Endothelial cell of umbilical vein (primary cell): ENCODE data around the gene TXNDC17. TPM values are rescaled to one million over a fixed set of nuclear protein-coding genes. Genes with fewer than 3 reads are reported as not detected.
"Not testable (repeated sequence)": the region's sequence is repeated elsewhere in the genome, so short reads cannot be mapped to it uniquely, and the experiment has no call there.

Experiments used
- BruUV-seq: library from RNA; stranded (reverse); fragments of 400-500 nt; replicated peaks from 2 replicates; lab custom pipeline; 2021; lab: Mats Ljungman, UMichigan
- CTCF ChIA-PET: fragments of 300-600, 350-600 bp; sonication (Branson Sonifier 250); formaldehyde crosslinking; loops from one replicate; lab custom pipeline; 2021; ENCODE audit warnings: antibody characterized with exemption, inconsistent platforms; lab: Charles Lee
- POLR2A ChIA-PET: fragments of 300-600, 350-600 bp; sonication (Branson Sonifier 250); formaldehyde crosslinking; loops from one replicate; lab custom pipeline; 2021; ENCODE audit warnings: antibody characterized with exemption, inconsistent platforms; lab: Charles Lee
- DNase-seq: peaks from one replicate; pipeline ENCODE4 v3.0.0-alpha.2; 2011; ENCODE audit warnings: low read depth, low spot score
- FAIRE-seq: peaks from 2 replicates; lab custom pipeline; 2011; peaks lifted over from hg19 to GRCh38; lab: Jason Lieb, UNC
- H2AFZ ChIP-seq: 2 replicates; pipeline ENCODE4 v1.6.0; 2012; ENCODE audit warnings: low read depth, low read length, control low read depth, inconsistent platforms
- H3K27ac ChIP-seq: 2 replicates; pipeline ENCODE4 v1.5.1; 2011; ENCODE audit warnings: low read depth, mild to moderate bottlenecking, control low read depth, low read length, moderate library complexity; ENCODE audit not compliant: insufficient read depth
- H3K27me3 ChIP-seq, 2 experiments: 2 replicates each; pipeline versions ENCODE4 v1.6.0 to v1.6.1; 2011; ENCODE audit warnings: low read length in 2 of 2, mixed read lengths in 1 of 2; ENCODE audit not compliant: control insufficient read depth in 2 of 2, insufficient read depth in 2 of 2
- H3K36me3 ChIP-seq, 2 experiments: 2 replicates in 1 of 2; 3 replicates in 1 of 2; pipeline ENCODE4 v1.5.1; 2011; ENCODE audit warnings: low read length in 2 of 2, mild to moderate bottlenecking in 1 of 2, moderate library complexity in 1 of 2; ENCODE audit not compliant: control insufficient read depth in 2 of 2, insufficient read depth in 2 of 2; ENCODE audit errors: extremely low read depth in 1 of 2
- H3K4me1 ChIP-seq: 3 replicates; pipeline ENCODE4 v1.5.1; 2011; ENCODE audit warnings: mild to moderate bottlenecking, low read length; ENCODE audit not compliant: control insufficient read depth, insufficient read depth; ENCODE audit errors: extremely low read depth
- H3K4me2 ChIP-seq: 2 replicates; pipeline ENCODE4 v1.6.1; 2011; ENCODE audit warnings: low read length, control low read depth, mixed read lengths; ENCODE audit not compliant: insufficient read depth
- H3K4me3 ChIP-seq, 3 experiments: fragments of 200-600 bp in 1 of 3; sonication (generic), shearing (Covaris generic) in 1 of 3; replicated peaks in 1 of 3; 2 replicates each; pipeline ENCODE4 v1.5.1; 2011 to 2016; ENCODE audit warnings: control low read depth in 3 of 3, low read length in 3 of 3, mild to moderate bottlenecking in 2 of 3, inconsistent platforms in 1 of 3, low read depth in 1 of 3, moderate library complexity in 1 of 3; ENCODE audit not compliant: insufficient read depth in 1 of 3
- H3K79me2 ChIP-seq: 2 replicates; pipeline ENCODE4 v1.6.0; 2012; ENCODE audit warnings: low read length, inconsistent platforms; ENCODE audit not compliant: control insufficient read depth, insufficient read depth
- H3K9ac ChIP-seq: replicated peaks from 2 replicates; pipeline ENCODE3; 2011; ENCODE audit warnings: low read length, control low read depth; ENCODE audit not compliant: insufficient read depth; ENCODE audit errors: extremely low read depth
- H3K9me1 ChIP-seq: replicated peaks from 3 replicates; pipeline ENCODE4 v1.6.0; 2011; ENCODE audit warnings: mild to moderate bottlenecking, low read length; ENCODE audit not compliant: control insufficient read depth, insufficient read depth; ENCODE audit errors: extremely low read depth
- H3K9me3 ChIP-seq: replicated peaks from 2 replicates; pipeline ENCODE4 v1.5.1; 2012; ENCODE audit warnings: low read length, inconsistent platforms; ENCODE audit not compliant: control insufficient read depth, insufficient read depth
- H4K20me1 ChIP-seq: replicated peaks from 2 replicates; pipeline ENCODE3; 2011; ENCODE audit warnings: mild to moderate bottlenecking, low read length; ENCODE audit not compliant: control insufficient read depth, insufficient read depth; ENCODE audit errors: extremely low read depth
- EZH2 ChIP-seq: IDR thresholded peaks from 2 replicates; pipeline ENCODE4 v1.6.1; 2012; ENCODE audit warnings: borderline replicate concordance, low read depth, mild to moderate bottlenecking, moderate library complexity, low read length, inconsistent platforms; ENCODE audit not compliant: severe bottlenecking
- dilution Hi-C: fragments of 300-500 bp; cut with MboI; formaldehyde crosslinking; loops from one replicate; pipeline ENCODE4 v1.15.0; 2019; ENCODE audit warnings: low sequenced_read_pairs; ENCODE audit not compliant: extremely low pct_ligation_motif_present
- intact Hi-C: fragments of 100-400 bp; cut with micrococcal nuclease; formaldehyde crosslinking; loops from one replicate; pipeline ENCODE4 v1.10.0; 2022
- polyA plus RNA-seq, 4 experiments: library from polyadenylated mRNA; depleted of rRNA in 3 of 4; stranded (reverse) in 3 of 4; unstranded in 1 of 4; fragments of >200 nt; gene quantifications; 2 replicates each; pipeline versions ENCODE4 v1.2.1 to v1.2.3, GENCODE V29; 2011 to 2012; ENCODE audit warnings: missing spikeins in 1 of 4
- total RNA-seq: library from RNA; stranded (reverse); gene quantifications from 2 replicates; pipeline ENCODE4 v1.2.3, GENCODE V29; 2021

The TXNDC17 gene
- total and polyA plus RNA-seq, 2 donors (not counting 3 experiments of a cell fraction or from before 2014, with no cell fraction given) = 101 to 297 TPM

- not testable (repeated sequence) for H3K9me1 ChIP-seq
Observed at GRCh38 chr17:6655732-6656361, 15.0 kb downstream of the TXNDC17 start.

GRCh38 chr17:6656797-6657632 is 16.2 kb downstream of the TXNDC17 start:
- H2AFZ ChIP-seq, H3K9me1 ChIP-seq, BruUV-seq, H3K4me2 ChIP-seq, dilution Hi-C loops, H3K4me1 ChIP-seq, H3K4me3 ChIP-seq, H3K9ac ChIP-seq, H3K27ac ChIP-seq, H3K9me3 ChIP-seq, H4K20me1 ChIP-seq, intact Hi-C loops, H3K36me3 ChIP-seq, DNase-seq, POLR2A ChIA-PET, H3K79me2 ChIP-seq: not testable (repeated sequence)
- CTCF ChIA-PET = interaction anchor here (0.9 kb wide), 1 partner anchor 9 kb away, joined by 3 read pairs; no protein-coding TSS in a partner anchor
- TF ChIP-seq EZH2 = peak; percentile 65
- FAIRE-seq = peak; percentile 50
- H3K27me3 ChIP-seq = peaks cover 44 to 61% of the 10 kb centered on the region in 2 experiments

More at GRCh38 chr17:6655732-6656361, 15.0 kb downstream of the TXNDC17 start:
- H3K9me3 ChIP-seq, H4K20me1 ChIP-seq, H2AFZ ChIP-seq, H3K4me3 ChIP-seq, H3K4me1 ChIP-seq, H3K27ac ChIP-seq, POLR2A ChIA-PET, DNase-seq, CTCF ChIA-PET, dilution Hi-C loops, BruUV-seq, H3K4me2 ChIP-seq, H3K36me3 ChIP-seq, intact Hi-C loops, H3K9ac ChIP-seq, H3K79me2 ChIP-seq: not testable (repeated sequence)
- peaks cover 39 to 55% of the 10 kb centered on the region in 2 experiments for H3K27me3 ChIP-seq
- peak; percentile 81 for FAIRE-seq
- TF ChIP-seq EZH2 = peak; percentile 41
